Measurements from ENCODE around the gene L3MBTL4.

- TF ChIP-seq CTCF (IDR thresholded peaks at IDR 0.05), result no peak
- no peak for TF ChIP-seq POLR2A (IDR thresholded peaks at IDR 0.05)
These were observed 4.8 kb downstream of the L3MBTL4 start for GRCh38 chr18:6409933-6410332.

Measured in adrenal gland (tissue), 5 donors.